CD14-positive monocyte (primary cell): ENCODE results near the gene CCDC88C. TPM values are rescaled to one million over a fixed set of nuclear protein-coding genes. Genes with fewer than 3 reads are reported as not detected.

Source experiments
- DNase-seq, 3 donors: peaks; one replicate each; pipeline ENCODE4 v3.0.0-alpha.2; 2011 to 2022
- H2AFZ ChIP-seq: 2 replicates; pipeline ENCODE4 v1.6.0; 2012; ENCODE audit warnings: mild to moderate bottlenecking, low read depth, low read length, inconsistent platforms; ENCODE audit not compliant: insufficient read depth, poor library complexity, severe bottlenecking
- H3K27ac ChIP-seq, 2 donors: 1 replicate in 1 of 2; 2 replicates in 1 of 2; pipeline ENCODE4 v1.5.1; 2012 to 2013; ENCODE audit warnings: low read length in 2 of 2, control low read depth in 1 of 2, inconsistent platforms in 1 of 2, low read depth in 1 of 2, mild to moderate bottlenecking in 1 of 2
- H3K27me3 ChIP-seq, 2 donors: one replicate each; pipeline versions ENCODE4 v1.6.0 to v1.6.1; 2011 to 2013; ENCODE audit warnings: low read length in 2 of 2; ENCODE audit not compliant: control insufficient read depth in 2 of 2, insufficient read depth in 2 of 2
- H3K36me3 ChIP-seq, 2 donors: replicated peaks in 1 of 2; 1 replicate in 1 of 2; 2 replicates in 1 of 2; pipeline versions ENCODE4 v1.5.1 to v1.6.1; 2012 to 2013; ENCODE audit warnings: low read length in 2 of 2, control low read depth in 1 of 2, inconsistent platforms in 1 of 2, mild to moderate bottlenecking in 1 of 2; ENCODE audit not compliant: insufficient read depth in 2 of 2, control insufficient read depth in 1 of 2
- H3K4me1 ChIP-seq, 2 donors: 1 replicate in 1 of 2; 2 replicates in 1 of 2; pipeline versions ENCODE4 v1.5.1 to v1.6.1; 2012 to 2013; ENCODE audit warnings: low read length in 2 of 2, control low read depth in 1 of 2, inconsistent platforms in 1 of 2, mild to moderate bottlenecking in 1 of 2, moderate library complexity in 1 of 2; ENCODE audit not compliant: insufficient read depth in 2 of 2, control insufficient read depth in 1 of 2
- H3K4me2 ChIP-seq: replicated peaks from 2 replicates; pipeline ENCODE3; 2012; ENCODE audit warnings: low read length, moderate library complexity, mild to moderate bottlenecking; ENCODE audit not compliant: poor library complexity, severe bottlenecking; ENCODE audit errors: extremely low read depth
- H3K4me3 ChIP-seq, 3 experiments: fragments of 200-600 bp in 1 of 3; sonication (generic) in 1 of 3; replicated peaks in 1 of 3; 1 replicate in 2 of 3; 2 replicates in 1 of 3; pipeline ENCODE4 v1.5.1; 2011 to 2013; ENCODE audit warnings: low read length in 3 of 3, mild to moderate bottlenecking in 3 of 3, control low read depth in 2 of 3, low read depth in 2 of 3, inconsistent platforms in 1 of 3, moderate library complexity in 1 of 3
- H3K79me2 ChIP-seq: 2 replicates; pipeline ENCODE4 v1.6.0; 2012; ENCODE audit warnings: mild to moderate bottlenecking, control low read depth, inconsistent platforms, low read length, moderate library complexity; ENCODE audit not compliant: insufficient read depth
- H3K9ac ChIP-seq: 2 replicates; pipeline ENCODE4 v1.6.0; 2017; ENCODE audit warnings: low read length, mild to moderate bottlenecking; ENCODE audit not compliant: insufficient read depth, poor library complexity, severe bottlenecking
- H3K9me3 ChIP-seq, 2 donors: replicated peaks in 1 of 2; 1 replicate in 1 of 2; 2 replicates in 1 of 2; pipeline versions ENCODE4 v1.5.1 to v1.6.1; 2012 to 2013; ENCODE audit warnings: low read length in 2 of 2, control low read depth in 1 of 2; ENCODE audit not compliant: control insufficient read depth in 1 of 2, insufficient read depth in 1 of 2
- H4K20me1 ChIP-seq: 2 replicates; pipeline ENCODE4 v1.6.0; 2012; ENCODE audit warnings: mild to moderate bottlenecking, low read length, control low read depth, moderate library complexity; ENCODE audit not compliant: insufficient read depth
- H3K27ac Mint-ChIP-seq, 7 donors: one replicate each; pipeline ENCODE4 v1.8.0; 2020; ENCODE audit warnings: mild to moderate bottlenecking in 7 of 7, mixed read lengths in 7 of 7, moderate library complexity in 6 of 7, inconsistent platforms in 2 of 7
- H3K27me3 Mint-ChIP-seq, 3 donors: one replicate each; pipeline ENCODE4 v1.8.0; 2021 to 2022; ENCODE audit warnings: low read depth in 3 of 3, mild to moderate bottlenecking in 3 of 3, mixed read lengths in 3 of 3, moderate library complexity in 3 of 3, inconsistent platforms in 1 of 3
- H3K36me3 Mint-ChIP-seq, 2 donors: one replicate each; pipeline ENCODE4 v1.8.0; 2020; ENCODE audit warnings: mixed read lengths in 2 of 2, inconsistent platforms in 1 of 2, mild to moderate bottlenecking in 1 of 2
- H3K4me1 Mint-ChIP-seq: one replicate; pipeline ENCODE4 v1.8.0; 2020; ENCODE audit warnings: mild to moderate bottlenecking, mixed read lengths
- H3K4me3 Mint-ChIP-seq, 2 donors: one replicate each; pipeline ENCODE4 v1.8.0; 2020; ENCODE audit warnings: mild to moderate bottlenecking in 2 of 2, mixed read lengths in 2 of 2, moderate library complexity in 1 of 2
- H3K9me3 Mint-ChIP-seq, 7 donors: one replicate each; pipeline ENCODE4 v1.8.0; 2020 to 2022; ENCODE audit warnings: mixed read lengths in 7 of 7, mild to moderate bottlenecking in 6 of 7, moderate library complexity in 6 of 7, inconsistent platforms in 2 of 7
- WGBS: methylation state at CpG from one replicate; pipeline ENCODE4 v1.1.5; 2013; ENCODE audit warnings: missing lambda C conversion rate; ENCODE audit not compliant: insufficient coverage; 5-methylcytosine and 5-hydroxymethylcytosine counted together
- intact Hi-C, 2 donors: fragments of 100-400 bp; cut with micrococcal nuclease; formaldehyde crosslinking; loops; one replicate each; pipeline versions ENCODE4 v1.15.0 to v1.15.1; 2023
- polyA plus RNA-seq, 3 donors: library from polyadenylated mRNA; depleted of rRNA in 1 of 3; unstranded in 2 of 3; stranded (reverse) in 1 of 3; fragments of 300-500 nt in 2 of 3; fragments of >200 nt in 1 of 3; fragmentation: Illumina TruSeq in 2 of 3; gene quantifications; 1 replicate in 2 of 3; 2 replicates in 1 of 3; pipeline ENCODE4 v1.2.3, GENCODE V29; 2012 to 2021
- TF ChIP-seq, protein P1 (sequence below): fragments of 200-600 bp; IDR thresholded peaks from one replicate; pipeline ENCODE4 v1.8.0; 2022; ENCODE audit warnings: antibody characterized with exemption, mild to moderate bottlenecking

The CCDC88C gene
- polyA plus RNA-seq, 3 donors, result 11.6 to 69.7 (median 12.3) TPM

DNA sequence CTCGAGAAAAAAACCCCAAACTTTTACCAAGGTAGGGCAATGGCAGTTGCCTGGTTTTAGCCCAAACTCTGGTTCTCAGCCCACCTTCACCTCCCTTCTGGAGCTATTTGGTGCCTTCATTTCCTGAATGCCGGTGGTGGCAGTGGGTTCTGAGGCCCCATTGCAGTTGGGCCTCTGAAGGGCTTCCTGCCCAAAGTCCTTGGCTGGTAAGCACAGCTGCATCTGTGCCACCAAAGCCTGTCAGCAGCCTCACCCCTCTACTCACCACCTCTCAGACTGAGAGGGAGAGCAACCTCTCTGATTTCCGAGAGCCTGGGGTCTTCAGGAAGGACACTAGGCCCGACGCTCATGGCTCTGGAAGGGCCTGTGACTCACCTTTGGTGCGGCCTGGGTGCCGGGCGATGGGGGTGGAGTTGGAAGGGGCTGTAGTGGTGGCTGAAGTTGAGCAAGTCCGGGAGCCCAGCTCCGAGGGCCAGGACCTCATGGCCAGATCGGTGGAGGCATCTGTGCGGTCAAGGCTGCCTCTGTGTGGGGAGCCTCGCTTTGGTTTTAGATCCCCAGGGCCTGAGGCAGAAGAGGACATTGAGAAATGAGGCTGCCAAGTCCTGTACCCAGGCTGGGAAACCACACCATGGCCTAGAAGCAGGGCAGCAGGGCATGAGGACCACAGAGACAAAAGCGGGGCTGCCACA, 134.5 kb downstream of the CCDC88C start:
- Histone ChIP-seq H3K4me1 (no peaks in the 10 kb centered on the region), H3K27ac (no peak overlapping the region), H3K27me3 (no peaks in the 10 kb centered on the region), H3K9me3 (no peaks in the 10 kb centered on the region), H3K4me3 (no peak overlapping the region), H4K20me1 (peaks cover 65% of the 10 kb centered on the region), H2AFZ (no peak overlapping the region), H3K4me2 (no peak overlapping the region), H3K79me2 (no peaks in the 10 kb centered on the region), H3K36me3 (peaks cover 99 to 100% of the 10 kb centered on the region in 2 donors), H3K9ac (no peak overlapping the region)
- Mint-ChIP-seq H3K27ac (peak overlapping the region in 2 of 7 donors; percentile 25 to 76), H3K4me3 (no peak overlapping the region), H3K36me3 (peaks cover 87 to 99% of the 10 kb centered on the region in 2 donors), H3K4me1 (no peaks in the 10 kb centered on the region), H3K9me3 (no peaks in the 10 kb centered on the region), H3K27me3 (no peaks in the 10 kb centered on the region)
- WGBS, result 96% methylated on average over 13 of the region's 14 CpGs
- intact Hi-C loops, result loop anchor here (10.0 kb wide), 2 partner anchors 48 to 388 kb away; no protein-coding TSS in a partner anchor
- TF ChIP-seq, protein P1, sequence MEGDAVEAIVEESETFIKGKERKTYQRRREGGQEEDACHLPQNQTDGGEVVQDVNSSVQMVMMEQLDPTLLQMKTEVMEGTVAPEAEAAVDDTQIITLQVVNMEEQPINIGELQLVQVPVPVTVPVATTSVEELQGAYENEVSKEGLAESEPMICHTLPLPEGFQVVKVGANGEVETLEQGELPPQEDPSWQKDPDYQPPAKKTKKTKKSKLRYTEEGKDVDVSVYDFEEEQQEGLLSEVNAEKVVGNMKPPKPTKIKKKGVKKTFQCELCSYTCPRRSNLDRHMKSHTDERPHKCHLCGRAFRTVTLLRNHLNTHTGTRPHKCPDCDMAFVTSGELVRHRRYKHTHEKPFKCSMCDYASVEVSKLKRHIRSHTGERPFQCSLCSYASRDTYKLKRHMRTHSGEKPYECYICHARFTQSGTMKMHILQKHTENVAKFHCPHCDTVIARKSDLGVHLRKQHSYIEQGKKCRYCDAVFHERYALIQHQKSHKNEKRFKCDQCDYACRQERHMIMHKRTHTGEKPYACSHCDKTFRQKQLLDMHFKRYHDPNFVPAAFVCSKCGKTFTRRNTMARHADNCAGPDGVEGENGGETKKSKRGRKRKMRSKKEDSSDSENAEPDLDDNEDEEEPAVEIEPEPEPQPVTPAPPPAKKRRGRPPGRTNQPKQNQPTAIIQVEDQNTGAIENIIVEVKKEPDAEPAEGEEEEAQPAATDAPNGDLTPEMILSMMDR, result no peak
- no peak for DNase-seq

DNA sequence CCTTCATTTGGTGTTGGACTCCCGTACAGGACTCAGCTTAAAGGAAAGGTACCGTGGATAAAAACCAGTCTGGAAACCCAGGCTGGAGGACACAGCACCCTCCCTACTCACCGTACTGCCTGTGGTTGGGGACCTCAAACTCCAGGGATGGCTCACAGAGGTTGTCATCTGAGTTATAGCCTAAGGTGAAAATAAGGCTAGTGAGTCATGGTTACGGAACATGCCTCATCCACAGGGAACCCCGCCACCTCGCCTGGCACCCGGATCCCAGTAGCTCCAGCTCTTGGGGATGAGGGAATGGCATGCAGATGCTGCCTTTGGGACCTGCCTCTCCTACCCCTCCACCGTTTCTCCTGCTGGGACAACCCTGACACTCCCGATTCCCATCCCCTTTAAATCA, 136.3 kb downstream of the CCDC88C start:
- TF ChIP-seq, protein P1, result no peak
- intact Hi-C loops, result loop anchor here (10.0 kb wide), 2 partner anchors 47 to 387 kb away; no protein-coding TSS in a partner anchor
- no peak overlapping the region for H3K4me3 Mint-ChIP-seq
- H3K27me3 Mint-ChIP-seq, result no peaks in the 10 kb centered on the region
- no peaks in the 10 kb centered on the region for H3K4me1 ChIP-seq
- no peaks in the 10 kb centered on the region for H3K4me1 Mint-ChIP-seq
- H3K36me3 Mint-ChIP-seq, result peaks cover 94 to 100% of the 10 kb centered on the region in 2 donors
- no peak overlapping the region for H3K4me3 ChIP-seq
- peak overlapping the region in 2 of 7 donors; percentile 12 to 19 for H3K27ac Mint-ChIP-seq
- no peak for DNase-seq
- H3K9ac ChIP-seq, result no peak overlapping the region
- H3K36me3 ChIP-seq, result peaks cover 100% of the 10 kb centered on the region in 2 donors
- no peak overlapping the region for H3K4me2 ChIP-seq
- WGBS, result 100% methylated on average over 3 of the region's 9 CpGs
- no peak overlapping the region for H2AFZ ChIP-seq
- H3K9me3 ChIP-seq, result no peaks in the 10 kb centered on the region
- no peaks in the 10 kb centered on the region for H3K79me2 ChIP-seq
- no peak overlapping the region for H3K27ac ChIP-seq
- H3K9me3 Mint-ChIP-seq, result no peaks in the 10 kb centered on the region
- peaks cover 66% of the 10 kb centered on the region for H4K20me1 ChIP-seq
- no peaks in the 10 kb centered on the region for H3K27me3 ChIP-seq
